ENCODE measurements around the gene MAP2K6. TPM values are rescaled to one million over a fixed set of nuclear protein-coding genes. Genes with fewer than 3 reads are reported as not detected.

The MAP2K6 gene
- total and polyA plus RNA-seq, 5 experiments from 2014 or later = 12.9 to 18.9 (median 15.9) TPM

GRCh38 chr17:69410671-69411070 is 3.8 kb upstream of the MAP2K6 start:
- POLR2A ChIA-PET = no interaction called here
- H3K9me3 Mint-ChIP-seq = no peaks in the 10 kb centered on the region
- no peak overlapping the region for H3K4me3 Mint-ChIP-seq
- no peak overlapping the region for H3K27ac Mint-ChIP-seq
- H3K4me1 Mint-ChIP-seq = no peaks in the 10 kb centered on the region
- no peaks in the 10 kb centered on the region for H3K36me3 Mint-ChIP-seq
- H3K27me3 Mint-ChIP-seq = peaks cover 0 to 2% (median 0%) of the 10 kb centered on the region in 5 donors
- ATAC-seq (no peak), DNase-seq (no peak)

GRCh38 chr17:69411766-69412165 is 2.7 kb upstream of the MAP2K6 start:
- no peak for ATAC-seq
- no peak overlapping the region for H3K4me3 Mint-ChIP-seq
- POLR2A ChIA-PET = interaction anchor here (1.0 to 1.2 kb wide), 2 partner anchors 85 kb away, joined by 3 to 4 read pairs; partner anchors contain the start of gene ABCA5

GRCh38 chr17:69412251-69412671 is 2.2 kb upstream of the MAP2K6 start:
- no peak for DNase-seq
- Mint-ChIP-seq H3K27ac (peak overlapping the region in 3 of 10 donors; percentile 27 to 40 (median 34)), H3K4me3 (no peak overlapping the region), H3K9me3 (no peaks in the 10 kb centered on the region), H3K36me3 (no peaks in the 10 kb centered on the region), H3K27me3 (peaks cover 0 to 2% (median 0%) of the 10 kb centered on the region in 5 donors), H3K4me1 (no peaks in the 10 kb centered on the region)
- ATAC-seq = no peak
- POLR2A ChIA-PET = interaction anchor here (1.2 kb wide), 1 partner anchor 85 kb away, joined by 3 read pairs; the partner anchor contains the start of gene ABCA5

More at GRCh38 chr17:69411766-69412165, 2.7 kb upstream of the MAP2K6 start:
- no peak for DNase-seq
- no peaks in the 10 kb centered on the region for H3K36me3 Mint-ChIP-seq
- H3K27ac Mint-ChIP-seq = peak overlapping the region in 2 of 10 donors; percentile 34 to 43
- H3K27me3 Mint-ChIP-seq = peaks cover 0 to 2% (median 0%) of the 10 kb centered on the region in 5 donors
- no peaks in the 10 kb centered on the region for H3K9me3 Mint-ChIP-seq
- H3K4me1 Mint-ChIP-seq = no peaks in the 10 kb centered on the region

- Mint-ChIP-seq H3K4me3 (no peak overlapping the region), H3K36me3 (peaks cover 0 to 2% (median 0%) of the 10 kb centered on the region in 3 donors), H3K9me3 (no peaks in the 10 kb centered on the region), H3K27me3 (no peaks in the 10 kb centered on the region), H3K4me1 (peaks cover 0 to 11% (median 8%) of the 10 kb centered on the region in 4 donors), H3K27ac (no peak overlapping the region)
- ATAC-seq (no peak), DNase-seq (no peak)
- POLR2A ChIA-PET = interaction anchor here (1.4 to 2.0 kb wide), 3 partner anchors 11 to 89 kb away, joined by 4 to 20 read pairs (median 5); partner anchors contain the start of gene ABCA5
Observed at GRCh38 chr17:69415431-69415830, 934 bp downstream of the MAP2K6 start.

- Mint-ChIP-seq H3K4me3 (peak overlapping the region in 6 of 10 donors; percentile 37 to 64 (median 55)), H3K27ac (peak overlapping the region in 3 of 10 donors; percentile 28 to 63 (median 61))
Observed at GRCh38 chr17:69417545-69418483, 3.3 kb downstream of the MAP2K6 start.

GRCh38 chr17:69418535-69418934 is 4.0 kb downstream of the MAP2K6 start:
- H3K36me3 Mint-ChIP-seq = peaks cover 4 to 10% (median 8%) of the 10 kb centered on the region in 3 donors
- peak overlapping the region in 5 of 10 donors; percentile 1 to 54 (median 31) for H3K4me3 Mint-ChIP-seq
- DNase-seq (no peak), ATAC-seq (no peak)
- H3K4me1 Mint-ChIP-seq = peaks cover 10 to 32% (median 21%) of the 10 kb centered on the region in 4 donors
- H3K9me3 Mint-ChIP-seq = no peaks in the 10 kb centered on the region
- H3K27ac Mint-ChIP-seq = peak overlapping the region in 2 of 10 donors; percentile 3
- H3K27me3 Mint-ChIP-seq = no peaks in the 10 kb centered on the region
- POLR2A ChIA-PET = no interaction called here

More at GRCh38 chr17:69417545-69418483, 3.3 kb downstream of the MAP2K6 start:
- peaks cover 0 to 8% (median 3%) of the 10 kb centered on the region in 3 donors for H3K36me3 Mint-ChIP-seq
- no peaks in the 10 kb centered on the region for H3K9me3 Mint-ChIP-seq
- peaks cover 5 to 25% (median 16%) of the 10 kb centered on the region in 4 donors for H3K4me1 Mint-ChIP-seq
- POLR2A ChIA-PET = no interaction called here
- no peaks in the 10 kb centered on the region for H3K27me3 Mint-ChIP-seq
- no peak for DNase-seq
- no peak for ATAC-seq

GRCh38 chr17:69423450-69423849 is 9.0 kb downstream of the MAP2K6 start:
- no peak for DNase-seq
- peak; percentile 50 to 57 for ATAC-seq
- Mint-ChIP-seq H3K27ac (peak overlapping the region in 7 of 10 donors; percentile 20 to 65 (median 57)), H3K4me3 (peak overlapping the region in 9 of 10 donors; percentile 27 to 80 (median 59)), H3K4me1 (peaks cover 21 to 66% (median 55%) of the 10 kb centered on the region in 4 donors), H3K36me3 (peaks cover 5 to 17% (median 15%) of the 10 kb centered on the region in 3 donors), H3K9me3 (no peaks in the 10 kb centered on the region), H3K27me3 (no peaks in the 10 kb centered on the region)
- POLR2A ChIA-PET = no interaction called here

GRCh38 chr17:69424287-69425041 is 10.0 kb downstream of the MAP2K6 start:
- H3K36me3 Mint-ChIP-seq = peaks cover 5 to 16% (median 15%) of the 10 kb centered on the region in 3 donors
- ATAC-seq = no peak
- POLR2A ChIA-PET = interaction anchor here (0.7 kb wide), 1 partner anchor 14 kb away, joined by 3 read pairs; no protein-coding TSS in a partner anchor
- no peak overlapping the region for H3K27ac Mint-ChIP-seq
- peak overlapping the region in 2 of 10 donors; percentile 55 to 80 for H3K4me3 Mint-ChIP-seq
- no peak for DNase-seq
- peaks cover 21 to 66% (median 60%) of the 10 kb centered on the region in 4 donors for H3K4me1 Mint-ChIP-seq
- H3K9me3 Mint-ChIP-seq = no peaks in the 10 kb centered on the region
- no peaks in the 10 kb centered on the region for H3K27me3 Mint-ChIP-seq

GRCh38 chr17:69425978-69426377 is 11.5 kb downstream of the MAP2K6 start:
- H3K27ac Mint-ChIP-seq = peak overlapping the region in 3 of 10 donors; percentile 21 to 80 (median 23)
- DNase-seq = no peak
- POLR2A ChIA-PET = no interaction called here
- no peak for ATAC-seq
- H3K4me3 Mint-ChIP-seq = no peak overlapping the region
- no peaks in the 10 kb centered on the region for H3K27me3 Mint-ChIP-seq
- H3K4me1 Mint-ChIP-seq = peaks cover 30 to 75% (median 69%) of the 10 kb centered on the region in 4 donors
- peaks cover 5 to 17% (median 16%) of the 10 kb centered on the region in 3 donors for H3K36me3 Mint-ChIP-seq
- no peaks in the 10 kb centered on the region for H3K9me3 Mint-ChIP-seq

- POLR2A ChIA-PET = no interaction called here
- peaks cover 5 to 20% (median 17%) of the 10 kb centered on the region in 3 donors for H3K36me3 Mint-ChIP-seq
- ATAC-seq (no peak), DNase-seq (no peak)
- H3K9me3 Mint-ChIP-seq = no peaks in the 10 kb centered on the region
- no peak overlapping the region for H3K4me3 Mint-ChIP-seq
- H3K27me3 Mint-ChIP-seq = no peaks in the 10 kb centered on the region
- peak overlapping the region in 1 of 10 donors; percentile 54 for H3K27ac Mint-ChIP-seq
- H3K4me1 Mint-ChIP-seq = peaks cover 36 to 75% (median 67%) of the 10 kb centered on the region in 4 donors
Observed at GRCh38 chr17:69427486-69428197, 13.1 kb downstream of the MAP2K6 start.

- peak overlapping the region in 2 of 10 donors; percentile 54 to 68 for H3K27ac Mint-ChIP-seq
- no peaks in the 10 kb centered on the region for H3K27me3 Mint-ChIP-seq
- POLR2A ChIA-PET = no interaction called here
- no peak overlapping the region for H3K4me3 Mint-ChIP-seq
- ATAC-seq (no peak), DNase-seq (no peak)
- H3K9me3 Mint-ChIP-seq = no peaks in the 10 kb centered on the region
- H3K36me3 Mint-ChIP-seq = peaks cover 2 to 19% (median 16%) of the 10 kb centered on the region in 3 donors
- H3K4me1 Mint-ChIP-seq = peaks cover 37 to 79% (median 64%) of the 10 kb centered on the region in 4 donors
Observed at GRCh38 chr17:69428252-69428980, 13.9 kb downstream of the MAP2K6 start.
